Panc1 (cell line): Measurements from ENCODE around the gene CABS1. TPM values are rescaled to one million over a fixed set of nuclear protein-coding genes. Genes with fewer than 3 reads are reported as not detected.

Source experiments
- ATAC-seq: fragments of 200-7000 bp; cut with Tn5 transposase; 2 replicates; pipeline ENCODE4 v1.9.1; 2020; ENCODE audit warnings: mild to moderate bottlenecking, moderate library complexity
- BruUV-seq: library from RNA; stranded (reverse); fragments of 400-500 nt; replicated peaks from 2 replicates; lab custom pipeline; 2021; lab: Mats Ljungman, UMichigan
- CTCF ChIA-PET: fragments of 300-600 bp; sonication (Branson Sonifier 250); formaldehyde crosslinking; loops from one replicate; lab custom pipeline; 2022; ENCODE audit warnings: antibody characterized with exemption; lab: Charles Lee
- POLR2A ChIA-PET: fragments of 300-600 bp; sonication (Branson Sonifier 250); formaldehyde crosslinking; loops from one replicate; lab custom pipeline; 2022; ENCODE audit warnings: antibody characterized with exemption; lab: Charles Lee
- DNase-seq: peaks from one replicate; pipeline ENCODE4 v3.0.0-alpha.2; 2010; ENCODE audit warnings: low read depth, low spot score
- H3K27ac ChIP-seq: 2 replicates; pipeline ENCODE4 v1.5.1; 2011; ENCODE audit warnings: mild to moderate bottlenecking, low read length, inconsistent platforms
- H3K27me3 ChIP-seq: fragments of 200-500 bp; sonication (Bioruptor generic); 2 replicates; pipeline ENCODE4 v1.6.0; 2014; ENCODE audit warnings: low read length, inconsistent platforms; ENCODE audit not compliant: control insufficient read depth, insufficient read depth
- H3K36me3 ChIP-seq: fragments of 200-500 bp; sonication (Bioruptor generic); 2 replicates; pipeline ENCODE4 v1.5.1; 2014; ENCODE audit warnings: inconsistent platforms, mild to moderate bottlenecking, low read length, moderate library complexity; ENCODE audit not compliant: control insufficient read depth, insufficient read depth
- H3K4me1 ChIP-seq: 2 replicates; pipeline ENCODE4 v1.5.1; 2011; ENCODE audit warnings: inconsistent platforms, mild to moderate bottlenecking, low read length, moderate library complexity; ENCODE audit not compliant: control insufficient read depth, insufficient read depth
- H3K4me3 ChIP-seq, 2 experiments: 2 replicates each; pipeline ENCODE4 v1.5.1; 2011 to 2012; ENCODE audit warnings: low read depth in 2 of 2, low read length in 2 of 2, mild to moderate bottlenecking in 2 of 2, inconsistent platforms in 1 of 2, moderate library complexity in 1 of 2
- H3K9me3 ChIP-seq: fragments of 200-500 bp; sonication (Bioruptor generic); 2 replicates; pipeline ENCODE4 v1.5.1; 2014; ENCODE audit warnings: low read depth, mild to moderate bottlenecking, inconsistent platforms, low read length, moderate library complexity; ENCODE audit not compliant: control insufficient read depth, insufficient read depth
- POLR2AphosphoS5 ChIP-seq: IDR thresholded peaks from 2 replicates; pipeline ENCODE4 v1.6.1; 2012; ENCODE audit warnings: mild to moderate bottlenecking, low read depth, low read length, moderate library complexity
- SIN3A ChIP-seq: IDR thresholded peaks from 2 replicates; pipeline ENCODE4 v1.6.1; 2012; ENCODE audit warnings: low read depth, mild to moderate bottlenecking, low read length, moderate library complexity, borderline replicate concordance; ENCODE audit not compliant: insufficient read depth
- TCF7L2 ChIP-seq: IDR thresholded peaks from 2 replicates; pipeline ENCODE4 v1.6.1; 2011; ENCODE audit warnings: mild to moderate bottlenecking, low read depth, low read length, inconsistent platforms
- in situ Hi-C: cut with HindIII; loops from 2 replicates; pipeline ENCODE4 v1.10.0; 2016; ENCODE audit warnings: low sequenced_read_pairs, low pct_unique_long_range_greater_than_20kb
- intact Hi-C: fragments of 100-400 bp; cut with micrococcal nuclease; formaldehyde crosslinking; loops from one replicate; pipeline ENCODE4 v1.10.0; 2022; ENCODE audit not compliant: unreplicated experiment
- total RNA-seq: library from RNA; stranded (reverse); gene quantifications from one replicate; pipeline ENCODE4 v1.2.1, GENCODE V29; 2021; ENCODE audit not compliant: unreplicated experiment
- TF ChIP-seq, protein P1 (sequence below), 2 experiments: IDR thresholded peaks; 2 replicates each; pipeline ENCODE4 v1.6.1; 2011 to 2012; ENCODE audit warnings: low read depth in 2 of 2, control low read depth in 1 of 2, low read length in 1 of 2, mild to moderate bottlenecking in 1 of 2, moderate library complexity in 1 of 2; ENCODE audit not compliant: insufficient read depth in 1 of 2
- TF ChIP-seq, protein P2 (sequence below): fragments of 450-650 bp; IDR thresholded peaks from 2 replicates; pipeline ENCODE4 v1.5.1; 2017; ENCODE audit warnings: mild to moderate bottlenecking

CABS1 gene
- total RNA-seq, 1 experiment from 2014 or later = not detected

DNA sequence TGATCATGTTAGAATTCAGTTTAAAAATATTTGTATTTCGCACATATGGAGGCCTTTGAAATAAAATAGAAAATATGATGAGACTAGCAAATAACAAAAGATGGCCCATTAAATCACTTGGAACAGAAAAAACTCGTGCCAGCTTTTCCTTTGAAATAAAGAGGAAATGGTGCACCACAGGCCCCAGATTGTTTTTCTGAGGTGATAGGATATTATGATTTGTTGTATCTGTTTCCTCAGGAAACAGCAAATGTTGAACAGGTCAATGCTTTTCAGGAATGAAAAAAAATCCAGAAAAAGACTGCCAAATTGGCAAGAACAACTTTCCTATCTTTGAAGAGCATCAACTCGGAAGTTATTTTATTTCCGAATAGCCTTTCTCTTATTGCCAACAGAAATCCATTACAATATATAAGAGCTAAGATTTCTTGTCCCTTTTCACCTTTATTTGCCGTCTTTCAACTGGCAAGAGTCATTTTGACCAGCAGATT, 48.0 kb downstream of the CABS1 start, which contains the start of gene SMR3B:
Gene SMR3B (plus strand): TSS at position 441 of the 491 bp plus-strand sequence. CDS start 1,380 bp downstream, outside the sequence.
- Histone ChIP-seq H3K36me3 (no peaks in the 10 kb centered on the region), H3K4me3 (no peak within 1 kb of the TSS), H3K9me3 (no peaks in the 10 kb centered on the region), H3K27ac (no peak within 1 kb of the TSS), H3K27me3 (no peaks in the 10 kb centered on the region), H3K4me1 (no peaks in the 10 kb centered on the region)
- DNase-seq (no peak), ATAC-seq (no peak)
- TF ChIP-seq, protein P1, sequence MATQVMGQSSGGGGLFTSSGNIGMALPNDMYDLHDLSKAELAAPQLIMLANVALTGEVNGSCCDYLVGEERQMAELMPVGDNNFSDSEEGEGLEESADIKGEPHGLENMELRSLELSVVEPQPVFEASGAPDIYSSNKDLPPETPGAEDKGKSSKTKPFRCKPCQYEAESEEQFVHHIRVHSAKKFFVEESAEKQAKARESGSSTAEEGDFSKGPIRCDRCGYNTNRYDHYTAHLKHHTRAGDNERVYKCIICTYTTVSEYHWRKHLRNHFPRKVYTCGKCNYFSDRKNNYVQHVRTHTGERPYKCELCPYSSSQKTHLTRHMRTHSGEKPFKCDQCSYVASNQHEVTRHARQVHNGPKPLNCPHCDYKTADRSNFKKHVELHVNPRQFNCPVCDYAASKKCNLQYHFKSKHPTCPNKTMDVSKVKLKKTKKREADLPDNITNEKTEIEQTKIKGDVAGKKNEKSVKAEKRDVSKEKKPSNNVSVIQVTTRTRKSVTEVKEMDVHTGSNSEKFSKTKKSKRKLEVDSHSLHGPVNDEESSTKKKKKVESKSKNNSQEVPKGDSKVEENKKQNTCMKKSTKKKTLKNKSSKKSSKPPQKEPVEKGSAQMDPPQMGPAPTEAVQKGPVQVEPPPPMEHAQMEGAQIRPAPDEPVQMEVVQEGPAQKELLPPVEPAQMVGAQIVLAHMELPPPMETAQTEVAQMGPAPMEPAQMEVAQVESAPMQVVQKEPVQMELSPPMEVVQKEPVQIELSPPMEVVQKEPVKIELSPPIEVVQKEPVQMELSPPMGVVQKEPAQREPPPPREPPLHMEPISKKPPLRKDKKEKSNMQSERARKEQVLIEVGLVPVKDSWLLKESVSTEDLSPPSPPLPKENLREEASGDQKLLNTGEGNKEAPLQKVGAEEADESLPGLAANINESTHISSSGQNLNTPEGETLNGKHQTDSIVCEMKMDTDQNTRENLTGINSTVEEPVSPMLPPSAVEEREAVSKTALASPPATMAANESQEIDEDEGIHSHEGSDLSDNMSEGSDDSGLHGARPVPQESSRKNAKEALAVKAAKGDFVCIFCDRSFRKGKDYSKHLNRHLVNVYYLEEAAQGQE (IDR thresholded peaks at IDR 0.05; ENCODE audit: insufficient read depth in 1 of 2, low read depth in 2 of 2, low read length in 1 of 2) = no peak
- TF ChIP-seq, protein P2, sequence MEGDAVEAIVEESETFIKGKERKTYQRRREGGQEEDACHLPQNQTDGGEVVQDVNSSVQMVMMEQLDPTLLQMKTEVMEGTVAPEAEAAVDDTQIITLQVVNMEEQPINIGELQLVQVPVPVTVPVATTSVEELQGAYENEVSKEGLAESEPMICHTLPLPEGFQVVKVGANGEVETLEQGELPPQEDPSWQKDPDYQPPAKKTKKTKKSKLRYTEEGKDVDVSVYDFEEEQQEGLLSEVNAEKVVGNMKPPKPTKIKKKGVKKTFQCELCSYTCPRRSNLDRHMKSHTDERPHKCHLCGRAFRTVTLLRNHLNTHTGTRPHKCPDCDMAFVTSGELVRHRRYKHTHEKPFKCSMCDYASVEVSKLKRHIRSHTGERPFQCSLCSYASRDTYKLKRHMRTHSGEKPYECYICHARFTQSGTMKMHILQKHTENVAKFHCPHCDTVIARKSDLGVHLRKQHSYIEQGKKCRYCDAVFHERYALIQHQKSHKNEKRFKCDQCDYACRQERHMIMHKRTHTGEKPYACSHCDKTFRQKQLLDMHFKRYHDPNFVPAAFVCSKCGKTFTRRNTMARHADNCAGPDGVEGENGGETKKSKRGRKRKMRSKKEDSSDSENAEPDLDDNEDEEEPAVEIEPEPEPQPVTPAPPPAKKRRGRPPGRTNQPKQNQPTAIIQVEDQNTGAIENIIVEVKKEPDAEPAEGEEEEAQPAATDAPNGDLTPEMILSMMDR = no peak
- TF ChIP-seq SIN3A (no peak), TCF7L2 (no peak), POLR2AphosphoS5 (no peak)
- in situ Hi-C loops (no loop called here), intact Hi-C loops (no loop called here)
- ChIA-PET CTCF (no interaction called here), POLR2A (no interaction called here)
- no TSS peak for BruUV-seq

Other genes starting within 250 kb of the CABS1 start
- gene PRR27, start 180.7 kb upstream of the CABS1 start, total RNA-seq = not detected
- gene ODAM, start 139.3 kb upstream of the CABS1 start, total RNA-seq = not detected
- not detected for gene FDCSP, start 108.9 kb upstream of the CABS1 start, total RNA-seq
- gene CSN3, start 92.4 kb upstream of the CABS1 start, total RNA-seq = not detected
- not detected for gene SMR3A, start 25.8 kb downstream of the CABS1 start, total RNA-seq
- not detected for gene SMR3B, start 48.1 kb downstream of the CABS1 start, total RNA-seq
- not detected for gene OPRPN, start 63.0 kb downstream of the CABS1 start, total RNA-seq
- not detected for gene MUC7, start 137.2 kb downstream of the CABS1 start, total RNA-seq
- not detected for gene AMTN, start 183.6 kb downstream of the CABS1 start, total RNA-seq